ENCODE measurements around the gene FAM217A.

Gene FAM217A

DNA sequence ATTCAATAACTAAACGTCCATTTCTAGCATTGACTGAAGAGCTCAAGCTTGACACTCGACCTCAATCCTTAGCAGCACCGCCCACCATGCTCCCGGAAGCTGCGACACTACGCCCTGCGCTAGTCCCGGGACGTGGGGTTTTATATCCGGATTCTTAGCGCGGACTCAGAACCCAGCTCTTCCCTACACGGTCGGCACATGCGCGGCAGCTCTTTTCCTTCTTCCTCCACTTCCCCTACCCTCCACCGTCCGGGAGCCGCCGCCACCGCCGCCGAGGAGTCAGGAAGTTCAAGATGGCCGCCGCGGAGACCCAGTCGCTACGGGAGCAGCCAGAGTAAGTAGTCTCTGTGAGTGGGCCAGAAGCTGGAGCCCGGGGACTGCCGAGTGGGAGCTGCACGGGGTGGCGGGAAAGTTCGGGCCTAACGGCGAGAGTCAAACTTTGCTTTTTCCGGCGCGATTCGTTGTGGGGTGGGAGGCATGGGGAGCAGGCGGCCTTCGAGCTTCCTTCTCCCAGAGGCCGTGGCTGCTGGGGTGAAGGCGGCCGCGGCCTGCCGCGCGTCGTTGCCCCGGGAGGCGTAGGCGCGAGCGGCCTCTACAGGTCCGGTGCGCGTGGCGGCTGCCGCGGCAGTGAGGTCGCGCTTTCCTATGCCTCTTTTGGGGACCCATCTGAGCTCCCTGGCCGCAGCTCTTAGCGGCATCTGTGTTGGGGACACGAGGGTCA, 57.6 kb downstream of the FAM217A start:
- peak; percentile 86 for DNase-seq

DNA sequence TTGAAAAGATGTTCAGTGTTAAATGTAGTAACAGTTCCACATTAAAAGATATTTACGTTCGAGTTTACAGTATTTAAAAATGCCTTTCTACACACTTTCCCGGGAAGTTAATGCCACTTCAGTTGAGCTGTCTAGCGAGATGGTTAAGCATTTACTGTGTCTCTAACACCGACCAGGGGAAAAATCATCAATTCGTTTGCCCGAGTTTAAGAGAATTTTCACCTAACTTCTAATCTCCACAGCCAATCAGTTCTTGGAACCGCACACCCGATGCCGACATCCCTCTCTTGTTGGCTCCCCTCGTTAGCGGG, 58.2 kb downstream of the FAM217A start:
- DNase-seq = no peak

DNA sequence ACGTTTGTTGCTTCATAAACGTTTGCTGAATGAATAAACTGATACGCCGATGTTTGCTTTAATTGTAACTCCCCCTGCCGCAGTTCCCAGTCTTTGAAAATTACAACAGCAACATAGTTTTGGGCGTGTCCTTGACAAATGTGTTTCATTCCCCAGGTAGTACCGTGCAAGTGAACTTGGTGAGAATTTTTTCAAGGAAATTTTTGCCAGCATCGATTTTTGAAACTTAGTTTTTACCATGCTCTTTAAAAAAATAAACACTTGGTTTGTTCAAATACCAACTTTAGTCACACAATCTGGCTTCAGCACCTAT, 60.1 kb downstream of the FAM217A start:
- no peak for DNase-seq
